ENCODE measurements around the gene RPA1. TPM values are rescaled to one million over a fixed set of nuclear protein-coding genes. Genes with fewer than 3 reads are reported as not detected.
"Not testable (repeated sequence)": the region's sequence is repeated elsewhere in the genome, so short reads cannot be mapped to it uniquely, and the experiment has no call there.

The RPA1 gene
- 62.7 and 68.7 TPM in 2 replicates for total RNA-seq (2014; rRNA removed; shearing (Covaris generic); ENCODE audit: low replicate concordance)

DNA sequence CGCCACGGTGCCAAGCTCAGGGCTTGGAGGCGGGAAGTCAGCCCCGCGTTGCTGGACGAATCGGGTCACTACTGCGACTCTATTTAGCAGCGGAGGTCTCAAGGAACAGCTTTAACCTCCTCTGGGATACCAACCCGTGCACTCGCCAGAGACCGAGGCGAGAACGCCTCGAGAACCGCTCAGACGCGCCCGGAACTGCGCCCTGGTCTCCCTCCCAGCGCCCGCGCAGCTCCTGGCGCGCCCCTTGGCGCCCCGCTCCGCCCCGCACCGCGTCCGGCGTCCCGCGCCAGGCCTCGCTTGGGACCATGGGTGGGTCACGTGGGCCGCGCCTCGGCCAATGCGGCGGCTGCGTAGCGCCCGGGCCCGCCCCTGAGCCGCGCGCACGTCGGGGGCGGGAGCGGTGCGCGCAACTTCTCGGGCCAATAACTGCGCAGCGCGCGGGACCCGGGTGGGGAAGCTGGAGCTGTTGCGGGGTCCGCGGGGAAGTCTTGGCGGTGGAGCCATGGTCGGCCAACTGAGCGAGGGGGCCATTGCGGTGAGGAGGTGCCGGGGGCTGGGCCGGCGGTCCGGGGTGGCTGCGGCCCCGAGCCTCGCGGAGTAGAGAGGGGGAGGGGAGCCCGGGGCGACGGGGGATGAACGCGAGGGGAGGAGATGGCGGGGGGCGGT, at the start of gene RPA1, which contains the start of gene SMYD4:
Gene RPA1, plus strand, starts transcription at position 414 of the 666 bp plus-strand sequence. Its CDS starts 89 bp downstream, at position 503.
Gene SMYD4, minus strand, starts transcription at position 311 of the 666 bp plus-strand sequence. CDS start 1,908 bp downstream, outside the sequence.
- in situ Hi-C loops (cut with HindIII; ENCODE audit: low pct_unique_long_range_greater_than_20kb, low sequenced_read_pairs): no loop called here
- DNase-seq (ENCODE audit: low read depth): peak; percentile 74

DNA sequence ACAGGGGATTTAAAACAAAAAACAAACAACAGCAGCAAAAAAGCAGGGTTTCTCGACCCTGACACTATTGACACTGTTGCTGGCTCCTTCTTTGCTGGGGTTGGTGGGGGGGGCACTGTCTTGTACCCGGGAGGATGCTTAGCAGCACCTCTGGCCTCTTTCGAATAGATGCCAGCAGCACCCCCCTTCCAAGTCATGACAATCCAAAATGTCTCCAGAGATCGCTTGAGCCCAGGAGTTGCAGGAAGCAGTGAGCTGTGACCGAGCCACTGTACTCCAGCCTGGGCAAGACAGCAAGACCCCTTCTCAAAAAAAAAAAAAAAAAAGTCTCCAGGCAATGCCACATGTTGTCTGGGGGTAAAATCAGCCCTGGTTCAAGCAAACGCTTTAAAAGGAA, 47.6 kb upstream of the RPA1 start:
- in situ Hi-C loops (cut with HindIII; ENCODE audit: low pct_unique_long_range_greater_than_20kb, low sequenced_read_pairs): no loop called here

DNA sequence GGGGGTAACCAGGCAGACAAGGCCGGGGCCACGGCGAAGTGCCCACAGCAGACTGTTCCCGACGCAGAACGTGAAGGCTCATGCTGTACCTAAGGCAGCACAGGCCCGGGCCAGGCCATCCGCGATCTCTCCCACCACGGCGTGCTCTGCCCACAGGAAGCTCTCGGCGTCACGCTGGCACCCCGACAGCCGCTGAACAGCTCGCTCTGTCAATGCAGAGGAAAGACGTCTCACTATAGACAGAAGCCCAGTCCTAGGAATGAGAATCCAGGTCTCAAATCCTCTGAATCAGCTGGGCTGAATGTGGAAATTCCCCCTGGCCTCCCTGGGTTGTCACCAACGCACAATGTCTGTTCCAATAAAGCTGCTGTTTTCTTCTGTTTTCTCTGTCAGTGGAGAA, 46.5 kb upstream of the RPA1 start:
- in situ Hi-C loops (cut with HindIII; ENCODE audit: low pct_unique_long_range_greater_than_20kb, low sequenced_read_pairs): no loop called here

More for the DNA sequence above, 47.6 kb upstream of the RPA1 start:
- no peak for DNase-seq (ENCODE audit: low read depth)

DNA sequence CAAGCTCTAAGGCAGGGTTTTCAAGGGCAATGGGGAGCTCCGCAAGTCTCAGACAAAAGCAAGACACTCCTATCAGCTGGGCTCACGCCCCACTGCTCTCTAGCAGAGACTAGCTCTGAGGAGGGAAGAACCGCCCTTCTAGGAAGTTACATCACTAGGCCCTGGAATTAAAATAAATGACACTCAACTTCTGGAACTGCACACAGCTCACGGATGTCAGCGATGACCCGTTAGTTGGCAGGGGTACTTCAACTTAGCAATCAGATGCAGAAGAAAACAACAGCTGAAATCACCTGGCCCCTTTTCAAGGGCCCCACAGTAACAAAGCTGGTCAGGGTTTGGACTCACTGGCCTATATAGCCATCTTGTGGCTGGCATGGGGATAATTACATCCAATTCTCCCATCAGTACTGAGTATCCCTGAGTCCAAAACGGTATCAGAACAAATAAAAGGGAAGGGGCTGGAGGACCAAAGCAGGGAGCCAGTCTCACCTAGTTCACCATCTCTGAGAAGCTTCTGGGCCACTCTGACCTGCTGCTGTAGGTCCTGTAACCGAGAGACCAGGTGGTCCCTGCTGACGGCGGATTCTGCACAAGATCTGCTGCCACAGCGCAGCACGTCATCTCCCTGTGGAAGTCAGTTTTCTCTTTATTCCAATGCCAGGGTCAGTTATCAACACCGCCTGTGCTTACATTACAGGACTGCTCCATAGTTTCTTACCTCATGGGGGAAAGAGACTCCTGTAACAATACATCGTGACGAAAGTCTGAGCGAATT, 45.8 kb upstream of the RPA1 start:
- DNase-seq (ENCODE audit: low read depth): peak; percentile 70
- in situ Hi-C loops (cut with HindIII; ENCODE audit: low pct_unique_long_range_greater_than_20kb, low sequenced_read_pairs): no loop called here

More for the DNA sequence above, 46.5 kb upstream of the RPA1 start:
- no peak for DNase-seq (ENCODE audit: low read depth)

DNA sequence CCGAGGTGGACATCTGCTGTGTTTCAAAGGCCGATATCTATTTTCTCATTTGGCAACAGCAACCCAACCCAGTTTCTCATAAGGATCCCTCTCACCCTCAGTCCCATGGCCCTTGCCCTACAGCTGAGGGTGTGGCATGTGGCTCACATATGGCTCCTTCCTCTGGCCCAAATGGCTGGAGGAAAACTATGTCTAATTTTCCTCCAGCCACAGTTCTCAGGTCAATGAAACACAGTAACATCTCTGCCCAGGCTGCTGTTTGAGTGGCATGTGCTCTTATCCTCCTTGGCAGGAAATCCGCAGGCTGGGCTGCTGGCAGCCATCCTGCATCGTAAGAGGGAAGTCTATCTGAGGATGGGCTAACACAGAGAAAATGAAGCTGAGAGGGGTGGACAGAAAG, 43.9 kb upstream of the RPA1 start:
- in situ Hi-C loops (cut with HindIII; ENCODE audit: low pct_unique_long_range_greater_than_20kb, low sequenced_read_pairs): no loop called here
- no peak for DNase-seq (ENCODE audit: low read depth)

DNA sequence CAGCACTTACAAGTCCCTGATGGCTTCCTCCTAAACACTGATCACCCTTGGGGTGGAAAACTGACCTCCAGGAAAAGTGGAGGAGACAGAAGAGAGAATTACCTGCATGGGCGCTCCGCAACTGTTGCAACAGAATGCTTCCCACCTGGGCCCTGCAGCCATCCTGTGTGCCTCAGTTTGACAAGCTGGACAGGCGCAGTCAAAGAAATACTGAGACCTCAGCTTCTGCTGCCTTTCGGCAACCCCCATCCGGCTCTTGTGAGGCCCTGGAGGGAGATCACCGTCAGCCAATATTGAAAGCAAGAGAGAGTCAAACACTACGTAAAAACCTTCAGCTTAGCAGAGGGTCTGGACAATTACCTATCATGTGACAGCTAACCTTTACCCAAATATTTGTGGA, 43.1 kb upstream of the RPA1 start:
- in situ Hi-C loops (cut with HindIII; ENCODE audit: low pct_unique_long_range_greater_than_20kb, low sequenced_read_pairs): no loop called here

DNA sequence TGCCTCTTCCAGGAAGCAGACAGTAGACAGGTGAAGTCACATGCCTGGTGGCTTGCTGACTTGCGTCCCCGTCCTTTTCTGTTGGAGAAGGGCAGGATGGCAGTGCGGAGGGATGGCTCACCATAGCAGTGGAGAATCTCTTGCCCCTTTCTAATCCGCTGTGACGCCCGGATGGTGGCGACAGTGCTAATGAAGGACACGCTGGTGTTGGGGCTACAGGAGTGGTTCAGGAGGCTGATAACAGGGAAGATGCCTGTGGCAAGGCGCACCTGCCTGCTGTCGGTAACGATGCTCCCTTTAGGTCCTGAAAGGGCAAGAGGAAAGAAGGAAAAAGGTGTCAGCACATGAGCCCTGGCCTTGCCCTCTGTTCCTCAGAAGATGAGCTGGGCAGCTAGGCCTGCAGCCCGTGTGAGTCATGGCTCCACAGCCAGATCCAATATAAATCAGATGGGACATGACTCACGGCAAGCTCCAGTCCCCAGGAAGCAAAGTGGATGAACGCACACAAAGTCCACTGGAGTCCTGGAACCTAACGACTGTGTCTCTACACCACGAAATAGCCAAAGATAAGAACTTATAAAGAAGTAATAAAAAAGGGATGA, 42.4 kb upstream of the RPA1 start:
- in situ Hi-C loops (cut with HindIII; ENCODE audit: low pct_unique_long_range_greater_than_20kb, low sequenced_read_pairs): no loop called here
- DNase-seq (ENCODE audit: low read depth): peak; percentile 81

More for the DNA sequence above, 43.1 kb upstream of the RPA1 start:
- no peak for DNase-seq (ENCODE audit: low read depth)

DNA sequence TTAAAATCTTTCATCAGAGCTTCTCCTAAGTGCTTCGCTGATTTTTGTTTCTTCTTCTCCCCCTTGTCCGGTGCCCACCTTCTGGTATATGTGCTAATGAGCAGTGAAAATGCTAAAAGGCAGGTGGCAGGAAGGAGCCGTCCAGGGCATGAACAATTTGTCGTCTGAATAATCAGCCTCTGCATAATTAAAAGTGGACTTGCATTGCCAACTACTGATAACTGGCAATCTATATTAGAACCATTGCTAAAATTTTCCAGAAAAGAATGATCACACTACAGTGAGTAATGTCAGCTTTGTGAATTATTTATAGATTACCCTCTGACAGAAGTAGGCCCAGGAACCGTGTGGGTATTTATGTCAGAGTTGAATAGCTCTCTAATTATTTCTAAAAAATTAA, 39.9 kb upstream of the RPA1 start:
- DNase-seq (ENCODE audit: low read depth): peak; percentile 64
- in situ Hi-C loops (cut with HindIII; ENCODE audit: low pct_unique_long_range_greater_than_20kb, low sequenced_read_pairs): no loop called here

DNA sequence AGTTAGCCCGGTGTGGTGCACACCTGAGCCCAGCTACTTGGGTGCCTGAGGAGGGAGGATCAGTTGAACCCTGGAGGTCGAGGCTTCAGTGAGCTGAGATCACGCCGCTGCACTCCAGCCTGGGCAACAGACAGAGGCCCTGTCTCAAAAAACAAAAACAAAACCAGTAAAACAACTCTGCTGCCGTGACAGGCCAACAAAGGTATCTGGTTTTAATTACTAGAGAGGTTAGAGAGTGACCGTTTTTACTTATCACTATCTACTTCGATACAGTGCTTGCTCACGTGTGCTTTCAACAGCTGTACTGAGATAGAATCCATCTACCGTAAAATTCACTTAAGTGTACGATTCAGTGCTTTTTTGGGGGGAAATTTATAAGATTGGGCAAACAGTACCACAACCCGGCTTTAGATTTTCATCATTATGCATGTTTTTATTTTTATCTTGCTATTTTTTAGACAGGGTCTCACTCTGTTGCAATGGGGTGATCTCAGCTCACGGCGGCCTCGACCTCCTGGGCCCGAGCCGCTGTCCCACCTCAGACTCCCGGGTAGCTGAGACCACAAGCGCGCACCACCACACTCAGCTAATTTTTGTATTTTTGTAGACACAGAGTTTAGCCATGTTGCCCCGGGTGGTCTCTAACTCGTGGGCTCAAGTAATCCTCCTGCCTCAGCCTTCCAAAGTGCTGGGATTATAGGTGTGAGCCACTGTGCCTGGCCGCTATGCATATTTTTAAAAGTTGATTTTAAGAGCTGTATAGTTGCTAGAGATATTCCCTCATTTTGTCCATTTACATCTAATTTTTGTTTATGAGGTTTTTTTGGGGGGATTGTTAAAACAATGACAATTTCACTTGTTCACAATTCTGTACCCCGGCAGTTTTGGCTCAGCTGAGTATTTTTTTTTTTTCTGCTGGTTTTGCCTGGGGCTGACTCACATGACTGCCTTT, 37.0 kb upstream of the RPA1 start:
- in situ Hi-C loops (cut with HindIII; ENCODE audit: low pct_unique_long_range_greater_than_20kb, low sequenced_read_pairs): no loop called here
- DNase-seq (ENCODE audit: low read depth): no peak

DNA sequence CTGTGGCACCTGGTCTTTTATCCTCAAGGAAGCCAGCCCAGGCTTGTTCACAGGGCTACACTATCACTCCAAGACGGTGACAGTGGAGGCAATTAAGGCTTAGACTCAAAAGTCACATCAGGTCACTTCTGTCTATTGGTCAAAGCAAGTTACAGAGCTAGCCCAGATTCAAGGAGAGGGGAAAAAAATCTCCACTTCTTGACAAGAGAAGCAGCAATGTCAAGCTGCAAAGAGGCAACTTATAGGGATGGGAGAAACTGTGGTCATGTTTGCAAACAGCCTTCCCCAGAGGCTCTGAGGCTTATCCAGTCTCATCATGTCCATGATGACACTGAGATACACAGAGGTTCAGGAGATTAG, 36.4 kb upstream of the RPA1 start:
- peak; percentile 55 for DNase-seq (ENCODE audit: low read depth)
- in situ Hi-C loops (cut with HindIII; ENCODE audit: low pct_unique_long_range_greater_than_20kb, low sequenced_read_pairs): no loop called here

DNA sequence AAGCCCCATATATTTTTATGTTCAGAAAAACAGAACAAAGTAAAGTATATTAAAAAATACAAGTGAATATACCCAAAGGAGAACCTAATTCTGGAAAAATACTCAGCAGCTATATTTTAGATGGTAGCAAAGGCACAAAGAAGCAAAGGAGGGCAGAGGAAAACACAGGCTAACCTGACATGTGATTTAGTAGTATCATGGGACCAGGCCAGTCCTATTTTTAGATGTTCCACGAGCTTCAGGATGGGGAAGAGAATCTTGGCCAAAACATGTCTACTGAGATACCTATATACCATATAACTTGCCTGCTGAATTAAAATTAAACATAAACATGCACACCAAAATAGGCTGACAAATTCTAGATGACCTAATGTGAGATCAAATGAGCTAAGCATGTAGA, 33.0 kb upstream of the RPA1 start:
- DNase-seq (ENCODE audit: low read depth): no peak
- in situ Hi-C loops (cut with HindIII; ENCODE audit: low pct_unique_long_range_greater_than_20kb, low sequenced_read_pairs): no loop called here

DNA sequence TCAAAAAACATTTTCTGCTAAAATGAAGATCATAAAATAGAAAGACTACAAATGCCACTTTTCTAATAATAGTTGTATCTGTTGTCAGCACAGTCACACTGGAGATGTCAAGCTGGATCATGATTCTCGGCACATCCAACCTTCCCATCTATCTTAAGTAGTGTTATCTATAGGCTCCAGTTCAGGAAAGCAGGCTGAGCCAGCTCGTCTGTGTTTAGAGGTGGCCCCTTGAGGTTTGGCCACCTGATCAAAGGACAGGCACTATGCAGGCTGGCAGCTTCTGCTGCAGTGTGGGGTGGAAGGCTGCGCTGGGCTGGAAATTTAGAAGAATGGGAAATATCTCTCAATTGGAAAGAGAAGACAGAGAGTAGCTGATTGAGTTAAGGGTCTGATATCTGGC, 32.5 kb upstream of the RPA1 start:
- in situ Hi-C loops (cut with HindIII; ENCODE audit: low pct_unique_long_range_greater_than_20kb, low sequenced_read_pairs): no loop called here
- no peak for DNase-seq (ENCODE audit: low read depth)

DNA sequence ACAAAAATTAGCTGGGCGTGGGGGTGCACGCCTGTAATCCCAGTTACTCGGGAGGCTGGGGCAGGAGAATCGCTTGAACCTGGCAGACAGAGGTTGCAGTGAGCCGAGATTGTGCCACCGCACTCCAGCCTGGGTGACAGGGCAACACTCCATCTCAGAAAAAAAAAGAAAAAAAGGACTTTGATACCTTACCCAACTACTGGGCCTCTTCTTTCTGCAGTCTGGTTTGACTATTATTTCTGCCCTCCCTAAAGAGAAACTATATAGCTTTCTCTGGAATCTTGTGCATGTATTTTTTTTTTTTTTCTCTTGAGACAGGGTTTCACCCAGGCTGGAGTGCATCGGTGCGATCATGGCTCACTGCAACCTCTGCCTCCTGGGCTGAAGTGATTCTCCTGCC, 32.0 kb upstream of the RPA1 start:
- in situ Hi-C loops (cut with HindIII; ENCODE audit: low pct_unique_long_range_greater_than_20kb, low sequenced_read_pairs); DNase-seq (ENCODE audit: low read depth): not testable (repeated sequence)

DNA sequence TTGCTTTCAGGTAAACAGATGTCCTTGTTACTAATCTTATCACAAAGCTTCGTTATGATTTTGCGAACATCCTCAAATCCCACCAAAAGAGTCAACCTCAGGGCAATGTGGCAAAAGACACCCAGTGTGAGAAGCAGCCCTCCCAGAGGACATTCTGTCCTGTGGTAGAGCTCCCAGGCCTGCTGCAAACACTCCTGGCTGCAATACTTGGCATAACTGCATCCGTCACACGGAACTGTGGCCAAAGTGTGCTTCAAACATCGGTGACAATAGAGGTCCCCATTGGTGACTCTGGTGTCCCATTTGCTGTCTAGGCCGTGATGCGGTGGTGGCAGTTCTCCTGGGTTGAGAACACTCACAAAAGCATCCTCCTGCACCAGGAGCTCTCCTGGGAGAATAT, 29.6 kb upstream of the RPA1 start:
- DNase-seq (ENCODE audit: low read depth): no peak
- in situ Hi-C loops (cut with HindIII; ENCODE audit: low pct_unique_long_range_greater_than_20kb, low sequenced_read_pairs): no loop called here

DNA sequence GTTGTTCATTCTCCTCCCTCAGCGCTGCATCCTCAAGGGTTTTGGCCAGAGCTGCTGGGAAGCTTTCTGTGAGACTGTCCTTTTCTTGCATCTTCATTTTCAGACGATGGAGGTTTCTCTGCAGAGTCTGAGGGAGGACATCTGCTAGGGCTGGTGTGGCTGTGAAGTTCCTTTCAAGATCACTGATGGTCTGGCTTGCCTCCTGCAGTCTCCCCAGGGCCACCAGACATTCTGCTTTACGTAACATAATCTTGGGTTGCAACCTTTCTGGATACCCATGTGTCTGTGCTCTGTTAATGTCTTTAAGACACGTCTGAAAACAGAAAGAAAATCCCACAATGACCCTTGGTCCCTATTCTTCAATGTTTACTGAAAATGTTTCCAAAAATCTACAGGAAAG, 29.1 kb upstream of the RPA1 start:
- no peak for DNase-seq (ENCODE audit: low read depth)
- in situ Hi-C loops (cut with HindIII; ENCODE audit: low pct_unique_long_range_greater_than_20kb, low sequenced_read_pairs): no loop called here

DNA sequence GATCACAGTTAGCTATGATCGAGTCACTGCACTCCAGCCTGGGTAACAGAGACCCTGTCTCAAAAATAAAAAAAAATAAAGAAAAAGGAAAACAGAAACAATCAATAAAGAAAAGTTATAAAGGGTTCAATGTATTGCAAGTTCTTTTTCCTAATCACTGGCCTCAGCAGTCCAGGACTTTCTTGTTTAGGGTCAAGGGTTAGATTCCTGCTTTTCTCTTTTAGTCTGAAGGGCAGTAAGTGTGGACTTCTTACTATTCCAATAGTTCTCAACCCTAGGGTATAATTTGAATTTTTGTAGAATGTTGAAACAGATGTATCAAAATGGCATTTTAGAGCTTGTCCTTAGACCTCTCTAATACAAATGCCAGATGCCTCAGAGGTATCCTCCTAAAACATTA, 27.4 kb upstream of the RPA1 start:
- in situ Hi-C loops (cut with HindIII; ENCODE audit: low pct_unique_long_range_greater_than_20kb, low sequenced_read_pairs): no loop called here

DNA sequence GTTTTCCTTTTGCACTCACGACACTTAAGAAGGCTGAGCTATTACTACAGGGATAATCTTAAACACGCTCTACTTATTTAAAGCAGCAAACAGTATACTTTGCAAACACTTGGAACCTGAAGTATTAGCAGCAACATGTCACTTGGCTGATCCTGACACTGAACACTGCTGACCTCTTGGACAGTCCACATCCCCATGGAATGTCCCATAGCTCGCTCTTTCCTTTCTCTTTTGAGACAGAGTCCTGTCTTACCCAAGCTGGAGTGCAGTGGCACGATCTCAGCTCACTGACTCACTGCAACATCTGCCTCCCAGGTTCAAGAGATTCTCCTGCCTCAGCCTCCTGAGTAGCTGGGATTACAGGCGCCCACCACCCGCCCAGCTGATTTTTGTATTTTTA, 26.5 kb upstream of the RPA1 start:
- in situ Hi-C loops (cut with HindIII; ENCODE audit: low pct_unique_long_range_greater_than_20kb, low sequenced_read_pairs): no loop called here
- no peak for DNase-seq (ENCODE audit: low read depth)

More for the DNA sequence above, 27.4 kb upstream of the RPA1 start:
- no peak for DNase-seq (ENCODE audit: low read depth)

DNA sequence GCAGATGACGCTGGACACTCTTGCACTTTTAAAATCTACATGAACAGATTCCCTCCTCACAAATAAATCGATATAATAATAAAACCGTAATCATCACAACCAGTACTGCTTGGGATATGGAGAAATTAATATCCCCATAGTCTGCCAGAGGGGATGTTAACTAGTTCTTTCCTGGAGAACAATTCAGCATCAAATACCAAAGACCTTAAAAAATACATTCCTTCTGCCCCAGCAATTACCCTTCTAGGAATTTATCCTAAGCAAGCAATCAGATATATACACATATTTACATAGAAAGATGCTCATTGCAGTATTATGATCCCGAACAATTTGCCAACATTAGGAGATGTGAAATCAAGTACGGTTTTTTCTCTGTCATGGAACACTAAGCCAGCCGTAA, 21.9 kb upstream of the RPA1 start:
- in situ Hi-C loops (cut with HindIII; ENCODE audit: low pct_unique_long_range_greater_than_20kb, low sequenced_read_pairs): no loop called here
- no peak for DNase-seq (ENCODE audit: low read depth)

All from Caki2 (cell line).